Mammary epithelial cell (primary cell): ENCODE data around the gene ODAD3.

ENCODE experiments used
- EZH2 ChIP-seq: IDR thresholded peaks from 2 replicates; pipeline ENCODE4 v1.6.1; 2012; ENCODE audit warnings: low read length, inconsistent platforms, borderline replicate concordance
- TF ChIP-seq, protein P1 (sequence below), 2 donors: IDR thresholded peaks in 1 of 2; conservative IDR thresholded peaks in 1 of 2; 2 replicates each; pipeline ENCODE4 v1.5.1; 2011 to 2012; ENCODE audit warnings: inconsistent platforms in 2 of 2, low read length in 2 of 2, mild to moderate bottlenecking in 2 of 2, control low read depth in 1 of 2, low read depth in 1 of 2; ENCODE audit not compliant: insufficient read depth in 1 of 2; ENCODE audit errors: extremely low read depth in 1 of 2

DNA sequence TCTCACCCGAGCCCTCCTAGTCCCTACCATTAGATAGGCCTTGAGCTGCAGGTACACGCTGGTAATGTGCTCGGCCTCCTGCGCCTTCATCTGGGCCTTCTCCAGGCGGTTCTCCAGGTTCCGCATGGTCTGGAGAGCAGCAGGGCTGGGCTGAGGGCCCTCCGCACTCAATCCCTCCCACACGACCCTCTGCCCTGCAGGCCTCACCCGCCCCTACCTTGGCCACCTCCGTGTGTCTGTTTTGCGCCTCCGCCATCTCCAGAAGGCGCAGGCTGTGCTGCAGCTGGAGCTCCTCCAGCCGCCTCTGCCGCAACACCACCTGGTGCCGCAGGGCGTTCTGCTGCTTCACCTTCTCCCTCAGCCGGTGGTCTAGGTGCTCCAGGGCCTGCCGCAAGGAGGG lies 8.3 kb downstream of the ODAD3 start:
- TF ChIP-seq, protein P1, sequence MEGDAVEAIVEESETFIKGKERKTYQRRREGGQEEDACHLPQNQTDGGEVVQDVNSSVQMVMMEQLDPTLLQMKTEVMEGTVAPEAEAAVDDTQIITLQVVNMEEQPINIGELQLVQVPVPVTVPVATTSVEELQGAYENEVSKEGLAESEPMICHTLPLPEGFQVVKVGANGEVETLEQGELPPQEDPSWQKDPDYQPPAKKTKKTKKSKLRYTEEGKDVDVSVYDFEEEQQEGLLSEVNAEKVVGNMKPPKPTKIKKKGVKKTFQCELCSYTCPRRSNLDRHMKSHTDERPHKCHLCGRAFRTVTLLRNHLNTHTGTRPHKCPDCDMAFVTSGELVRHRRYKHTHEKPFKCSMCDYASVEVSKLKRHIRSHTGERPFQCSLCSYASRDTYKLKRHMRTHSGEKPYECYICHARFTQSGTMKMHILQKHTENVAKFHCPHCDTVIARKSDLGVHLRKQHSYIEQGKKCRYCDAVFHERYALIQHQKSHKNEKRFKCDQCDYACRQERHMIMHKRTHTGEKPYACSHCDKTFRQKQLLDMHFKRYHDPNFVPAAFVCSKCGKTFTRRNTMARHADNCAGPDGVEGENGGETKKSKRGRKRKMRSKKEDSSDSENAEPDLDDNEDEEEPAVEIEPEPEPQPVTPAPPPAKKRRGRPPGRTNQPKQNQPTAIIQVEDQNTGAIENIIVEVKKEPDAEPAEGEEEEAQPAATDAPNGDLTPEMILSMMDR (conservative IDR thresholded peaks at IDR 0.05 in 1 of 2, IDR thresholded peaks at IDR 0.05 in 1 of 2; ENCODE audit: extremely low read depth in 1 of 2, insufficient read depth in 1 of 2, low read depth in 1 of 2, low read length in 2 of 2): no peak
- TF ChIP-seq EZH2: no peak
